HG02970 (cell line): Measurements from ENCODE around the gene PKP1.

Source experiments
- ATAC-seq: cut with Tn5 transposase; IDR thresholded peaks from one replicate; pipeline ENCODE4 v1.9.1; 2021; ENCODE audit warnings: mild to moderate bottlenecking, moderate library complexity, moderate number of reproducible peaks; ENCODE audit not compliant: unreplicated experiment, low FRiP score

PKP1 gene

GRCh38 chr1:201346337-201346939, 63.1 kb downstream of the PKP1 start:
- ATAC-seq: no peak

GRCh38 chr1:201346987-201347386, 63.7 kb downstream of the PKP1 start:
- no peak for ATAC-seq

- ATAC-seq: no peak
Observed at GRCh38 chr1:201347498-201348210, 64.3 kb downstream of the PKP1 start.

GRCh38 chr1:201348211-201348566, 64.9 kb downstream of the PKP1 start:
- no peak for ATAC-seq

GRCh38 chr1:201349092-201349491, 65.8 kb downstream of the PKP1 start:
- ATAC-seq: no peak

- no peak for ATAC-seq
Observed at GRCh38 chr1:201350361-201350725, 67.0 kb downstream of the PKP1 start.

- ATAC-seq: no peak
Observed at GRCh38 chr1:201350884-201351283, 67.6 kb downstream of the PKP1 start.

GRCh38 chr1:201351617-201352016, 68.3 kb downstream of the PKP1 start:
- no peak for ATAC-seq

GRCh38 chr1:201353186-201353940, 70.1 kb downstream of the PKP1 start:
- ATAC-seq: no peak

GRCh38 chr1:201354151-201354900, 71.0 kb downstream of the PKP1 start:
- no peak for ATAC-seq

- no peak for ATAC-seq
Observed at GRCh38 chr1:201354901-201355295, 71.6 kb downstream of the PKP1 start.

GRCh38 chr1:201355471-201355870, 72.2 kb downstream of the PKP1 start:
- no peak for ATAC-seq

GRCh38 chr1:201356236-201356635, 72.9 kb downstream of the PKP1 start:
- ATAC-seq: no peak

- no peak for ATAC-seq
Observed at GRCh38 chr1:201356701-201357100, 73.4 kb downstream of the PKP1 start.

- no peak for ATAC-seq
Observed at GRCh38 chr1:201357211-201357610, 73.9 kb downstream of the PKP1 start.

GRCh38 chr1:201357636-201358348, 74.5 kb downstream of the PKP1 start:
- ATAC-seq: no peak

- ATAC-seq: no peak
Observed at GRCh38 chr1:201358596-201358995, 75.3 kb downstream of the PKP1 start.

GRCh38 chr1:201359031-201359872, 75.9 kb downstream of the PKP1 start:
- no peak for ATAC-seq

- no peak for ATAC-seq
Observed at GRCh38 chr1:201359873-201360210, 76.5 kb downstream of the PKP1 start.

GRCh38 chr1:201360486-201360885, 77.2 kb downstream of the PKP1 start:
- no peak for ATAC-seq
